A549 (cell line): ENCODE results near the gene PRLR.

Experiments
- JUN ChIP-seq, 2 experiments: fragments of >200 bp; sonication (Bioruptor Twin); formaldehyde crosslinking; IDR thresholded peaks; 2 replicates in 1 of 2; 3 replicates in 1 of 2; pipeline ENCODE4 v1.6.1; 2016 to 2017
- MAFK ChIP-seq: fragments of 450-650 bp; IDR thresholded peaks from 2 replicates; pipeline ENCODE4 v1.6.1; 2014; ENCODE audit not compliant: partially characterized antibody
- NFE2L2 ChIP-seq: fragments of 150-350 bp; conservative IDR thresholded peaks from 2 replicates; pipeline ENCODE4 v1.6.1; 2014; ENCODE audit warnings: low read length
- TF ChIP-seq, protein P1 (sequence below): fragments of >200 bp; sonication (Bioruptor Twin); formaldehyde crosslinking; IDR thresholded peaks from 3 replicates; pipeline ENCODE4 v1.5.1; 2016

DNA sequence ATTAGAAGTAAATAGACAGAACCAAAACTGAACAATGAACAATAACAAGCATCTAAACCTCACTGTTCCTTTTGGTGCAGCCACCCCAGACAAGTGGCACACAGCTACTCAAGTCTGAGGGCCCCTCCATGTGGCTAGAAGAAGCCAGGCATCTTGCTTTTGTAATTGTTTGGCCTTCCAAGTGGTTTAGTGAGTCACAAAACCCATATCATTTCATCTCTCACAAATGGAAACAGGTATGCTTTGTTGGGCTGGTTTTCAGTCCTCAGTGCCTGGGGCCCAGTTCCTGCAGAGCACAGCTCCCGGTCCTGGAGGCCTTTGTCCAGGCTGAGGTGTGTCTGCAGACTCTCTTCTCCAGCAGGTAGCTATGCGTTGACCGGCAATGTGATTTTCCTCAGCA, 16.7 kb downstream of the PRLR start:
- TF ChIP-seq JUN (IDR thresholded peaks at IDR 0.05) (no peak), NFE2L2 (no peak), MAFK (no peak)
- TF ChIP-seq, protein P1, sequence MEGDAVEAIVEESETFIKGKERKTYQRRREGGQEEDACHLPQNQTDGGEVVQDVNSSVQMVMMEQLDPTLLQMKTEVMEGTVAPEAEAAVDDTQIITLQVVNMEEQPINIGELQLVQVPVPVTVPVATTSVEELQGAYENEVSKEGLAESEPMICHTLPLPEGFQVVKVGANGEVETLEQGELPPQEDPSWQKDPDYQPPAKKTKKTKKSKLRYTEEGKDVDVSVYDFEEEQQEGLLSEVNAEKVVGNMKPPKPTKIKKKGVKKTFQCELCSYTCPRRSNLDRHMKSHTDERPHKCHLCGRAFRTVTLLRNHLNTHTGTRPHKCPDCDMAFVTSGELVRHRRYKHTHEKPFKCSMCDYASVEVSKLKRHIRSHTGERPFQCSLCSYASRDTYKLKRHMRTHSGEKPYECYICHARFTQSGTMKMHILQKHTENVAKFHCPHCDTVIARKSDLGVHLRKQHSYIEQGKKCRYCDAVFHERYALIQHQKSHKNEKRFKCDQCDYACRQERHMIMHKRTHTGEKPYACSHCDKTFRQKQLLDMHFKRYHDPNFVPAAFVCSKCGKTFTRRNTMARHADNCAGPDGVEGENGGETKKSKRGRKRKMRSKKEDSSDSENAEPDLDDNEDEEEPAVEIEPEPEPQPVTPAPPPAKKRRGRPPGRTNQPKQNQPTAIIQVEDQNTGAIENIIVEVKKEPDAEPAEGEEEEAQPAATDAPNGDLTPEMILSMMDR = no peak
